Measurements from ENCODE around the gene RMND5A.
"Not testable (repeated sequence)": the region's sequence is repeated elsewhere in the genome, so short reads cannot be mapped to it uniquely, and the experiment has no call there.

The RMND5A gene

GRCh38 chr2:86714579-86715173 is 5.4 kb upstream of the RMND5A start:
- not testable (repeated sequence) for DNase-seq (ENCODE audit: low read depth in 2 of 2)

DNA sequence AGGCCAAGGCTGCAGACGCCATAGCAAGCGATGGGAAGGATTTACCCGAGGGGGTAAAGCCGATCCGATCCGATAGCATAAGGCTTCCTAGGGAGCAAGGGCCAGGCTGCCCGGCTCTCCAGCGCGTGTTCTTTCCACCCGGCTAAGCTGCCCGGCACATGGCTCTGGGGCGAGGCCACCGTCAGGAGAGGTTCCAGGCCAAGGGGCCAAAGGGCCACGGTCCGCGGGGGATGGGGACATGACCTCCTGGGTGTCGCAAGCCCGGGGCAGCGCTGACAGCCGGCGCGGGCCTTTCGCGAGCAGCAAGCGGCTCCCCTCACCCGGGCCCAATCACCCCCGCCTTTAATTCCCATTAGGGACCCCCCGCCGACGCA is 841 bp upstream of the RMND5A start:
- DNase-seq (ENCODE audit: low read depth in 2 of 2) = not testable (repeated sequence)

GRCh38 chr2:86720540-86721320 is 639 bp downstream of the RMND5A start:
- DNase-seq (ENCODE audit: low read depth in 2 of 2) = peak; percentile 32 to 40

DNA sequence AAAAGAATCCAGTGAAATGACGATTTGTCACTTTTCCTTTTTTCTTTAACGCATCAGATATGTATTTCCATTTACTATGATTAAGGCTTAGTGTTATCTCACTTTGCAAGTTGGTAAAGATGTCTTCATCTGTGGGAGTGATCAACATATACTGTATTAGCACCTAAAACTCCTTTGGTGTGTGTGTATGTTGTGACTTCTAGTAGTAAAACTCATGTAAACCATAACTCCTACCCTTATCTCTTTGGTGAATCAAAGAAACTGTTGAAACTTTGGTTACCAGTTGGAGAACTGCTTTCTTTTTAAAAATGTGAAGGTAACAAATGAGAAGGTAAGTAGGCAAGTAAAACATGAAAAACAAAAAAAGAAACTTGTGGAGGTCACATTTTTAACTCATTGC is 5.6 kb downstream of the RMND5A start:
- not testable (repeated sequence) for DNase-seq (ENCODE audit: low read depth in 2 of 2)

DNA sequence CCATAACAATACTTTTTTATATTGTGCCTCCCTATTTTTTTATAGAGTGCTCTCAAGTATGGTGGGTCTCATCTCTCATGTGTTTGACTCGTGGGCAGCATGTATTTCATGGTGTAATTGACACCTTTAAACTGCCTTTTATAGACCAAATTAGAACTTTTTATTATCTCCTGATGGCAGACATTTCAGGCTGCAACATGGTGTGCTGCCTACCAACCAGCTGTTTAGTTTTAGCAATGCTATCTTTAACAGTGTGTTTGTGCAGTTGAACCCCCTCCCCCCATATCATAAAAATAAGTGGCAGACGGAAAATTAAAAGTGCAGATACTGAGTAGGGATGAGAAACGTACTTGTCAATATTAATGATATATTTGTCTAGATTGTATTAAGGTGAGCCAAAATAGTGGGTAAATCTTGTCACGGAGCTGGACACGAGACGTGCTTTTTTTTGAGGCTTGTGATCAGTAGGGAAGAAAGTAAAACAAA is 12.0 kb downstream of the RMND5A start:
- DNase-seq (ENCODE audit: low read depth in 2 of 2) = not testable (repeated sequence)

- not testable (repeated sequence) for DNase-seq (ENCODE audit: low read depth in 2 of 2)
Measured at GRCh38 chr2:86732837-86733236, 12.7 kb downstream of the RMND5A start.

- not testable (repeated sequence) for DNase-seq (ENCODE audit: low read depth in 2 of 2)
Measured at GRCh38 chr2:86733528-86733927, 13.4 kb downstream of the RMND5A start.

GRCh38 chr2:86734896-86735295 is 14.8 kb downstream of the RMND5A start:
- not testable (repeated sequence) for DNase-seq (ENCODE audit: low read depth in 2 of 2)

GRCh38 chr2:86739485-86739884 is 19.4 kb downstream of the RMND5A start:
- DNase-seq (ENCODE audit: low read depth in 2 of 2) = not testable (repeated sequence)

- DNase-seq (ENCODE audit: low read depth in 2 of 2) = not testable (repeated sequence)
Measured at GRCh38 chr2:86739889-86740288, 19.8 kb downstream of the RMND5A start.

DNA sequence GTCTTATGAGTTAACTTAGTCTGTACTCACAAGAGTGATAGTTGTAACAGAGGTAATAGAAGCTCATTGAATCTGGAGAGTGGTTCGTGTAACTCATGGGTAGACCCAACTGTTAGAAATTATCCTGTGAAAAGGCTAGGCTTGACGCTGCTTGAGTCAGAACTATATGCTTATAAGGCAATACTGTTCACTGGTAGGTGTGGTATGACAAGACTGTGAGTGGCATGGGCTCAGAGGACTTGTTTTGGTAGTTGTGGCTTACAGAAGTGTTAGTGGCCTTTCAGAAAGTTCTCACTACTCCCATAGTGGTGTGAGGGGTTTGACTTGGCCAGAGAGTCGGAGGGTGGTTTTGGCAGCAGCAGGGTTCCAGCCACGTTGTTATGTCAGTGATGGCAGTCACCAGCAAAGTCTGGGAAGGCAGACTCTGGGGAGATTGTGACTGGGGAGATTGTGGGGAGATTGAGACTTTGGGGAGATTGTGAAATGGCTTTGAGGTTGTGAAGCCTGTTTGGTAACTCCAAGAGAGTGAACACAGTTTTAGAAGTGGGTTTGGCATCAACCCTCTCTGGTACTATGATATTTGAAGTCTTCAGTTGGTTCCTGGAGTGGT is 21.9 kb downstream of the RMND5A start:
- not testable (repeated sequence) for DNase-seq (ENCODE audit: low read depth in 2 of 2)

- DNase-seq (ENCODE audit: low read depth in 2 of 2) = no peak
Measured at GRCh38 chr2:86744152-86744551, 24.1 kb downstream of the RMND5A start.

DNA sequence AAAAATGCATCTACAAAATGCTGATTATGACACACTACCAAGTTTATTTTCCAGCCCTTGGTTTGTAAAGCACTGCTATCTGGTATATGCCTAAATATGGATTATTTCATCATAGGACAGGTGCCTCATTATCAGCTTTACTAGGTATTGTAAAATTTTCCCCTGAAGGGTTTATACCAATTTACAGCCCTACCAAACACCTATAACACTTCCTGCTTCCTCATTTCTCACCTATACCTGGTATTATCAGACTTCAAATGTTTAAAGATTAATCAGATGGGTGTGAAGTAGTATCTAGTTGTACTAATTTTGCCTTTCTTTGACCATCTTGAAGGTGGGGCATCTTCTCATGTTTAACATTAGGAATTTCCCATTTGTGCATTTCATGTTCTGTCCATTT is 26.8 kb downstream of the RMND5A start:
- no peak for DNase-seq (ENCODE audit: low read depth in 2 of 2)

DNA sequence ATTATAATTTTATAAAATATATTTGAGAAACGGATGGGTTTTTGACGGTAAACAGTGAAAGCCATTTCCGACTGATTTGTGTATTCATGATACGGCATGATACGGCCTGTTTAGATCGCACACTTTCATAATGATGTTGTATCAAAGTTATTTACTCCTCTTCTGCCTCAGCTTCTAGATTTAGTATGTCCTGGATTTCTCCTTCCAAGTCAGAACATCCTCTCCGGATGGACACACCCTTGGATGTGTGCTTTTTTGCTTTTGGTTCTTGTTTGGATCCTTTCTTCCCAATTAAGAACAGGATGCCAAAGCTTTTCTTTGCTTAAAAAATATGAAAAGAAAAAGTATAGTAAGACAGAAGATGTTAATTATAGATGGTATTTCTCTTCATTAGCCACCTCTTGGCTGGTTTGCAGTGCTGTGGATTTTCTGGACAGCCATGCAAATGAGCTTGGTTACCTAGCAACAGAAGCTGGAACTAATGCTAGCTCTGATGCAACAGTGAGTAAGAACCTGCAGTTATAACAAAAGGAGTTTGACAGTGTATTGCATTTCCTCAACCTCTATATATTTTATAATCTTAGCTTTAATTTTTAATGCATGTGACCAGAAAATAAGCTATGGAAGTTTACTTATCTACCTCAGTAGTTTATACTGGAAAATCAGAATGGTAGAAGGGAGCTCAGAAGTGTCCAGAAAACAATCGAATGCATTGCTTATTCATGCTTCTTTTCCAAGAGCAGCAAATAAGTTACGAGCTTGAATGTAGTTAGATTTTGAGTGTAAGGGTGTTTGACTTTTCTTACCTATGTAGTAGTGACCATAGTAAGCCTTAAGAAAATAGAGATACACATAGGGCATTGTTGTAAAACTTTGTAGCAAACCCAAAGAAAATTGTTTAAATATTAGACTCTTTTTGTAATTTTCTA is 27.9 kb downstream of the RMND5A start:
- no peak for DNase-seq (ENCODE audit: low read depth in 2 of 2)

DNA sequence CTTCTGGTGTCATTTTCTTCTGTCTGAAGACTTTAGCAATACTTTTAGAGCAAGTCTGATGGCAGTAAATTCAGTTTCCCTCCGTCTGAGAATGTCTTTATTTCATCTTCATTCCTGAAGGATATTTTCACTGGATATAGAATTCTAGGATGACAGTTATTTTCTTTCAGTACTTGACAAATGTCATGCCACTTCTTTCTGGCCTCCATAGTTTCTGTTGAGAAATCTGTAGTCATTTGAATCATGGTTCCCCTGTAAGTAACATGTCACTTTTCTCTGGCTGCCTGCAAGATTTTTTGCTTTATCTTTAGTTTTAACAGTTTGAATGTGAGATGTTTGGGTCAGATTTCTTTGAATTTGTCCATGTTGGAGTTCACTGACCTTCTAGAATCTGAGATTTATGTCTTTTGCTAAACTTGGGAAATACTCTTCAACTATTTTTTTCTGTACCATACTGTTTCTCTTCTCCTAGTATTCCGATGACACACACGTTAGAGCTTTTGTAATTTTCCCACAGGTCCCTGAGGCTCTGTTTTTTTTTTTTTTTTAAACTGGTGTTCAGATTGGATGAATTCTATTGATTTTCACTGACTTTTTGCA is 30.2 kb downstream of the RMND5A start:
- no peak for DNase-seq (ENCODE audit: low read depth in 2 of 2)

GRCh38 chr2:86751778-86752177 is 31.7 kb downstream of the RMND5A start:
- no peak for DNase-seq (ENCODE audit: low read depth in 2 of 2)

DNA sequence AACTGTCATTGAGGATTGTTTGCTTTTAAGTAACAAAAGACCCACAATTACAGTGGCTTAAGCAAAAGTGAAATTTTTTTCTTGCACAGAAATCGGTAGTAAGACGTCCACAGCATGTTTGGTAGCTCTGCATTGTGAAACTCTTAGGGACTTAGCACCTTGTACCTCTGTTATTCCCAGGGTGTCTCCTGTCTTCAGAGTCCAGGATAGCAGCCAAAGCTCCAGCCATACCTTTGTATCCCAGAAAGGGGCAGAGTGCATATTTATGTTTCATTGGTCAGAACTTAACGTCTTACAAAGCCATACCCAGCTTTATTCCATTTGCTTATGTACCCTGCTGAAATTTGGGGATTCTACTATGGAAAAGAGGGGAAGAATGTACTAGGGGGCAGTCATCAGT is 32.8 kb downstream of the RMND5A start:
- no peak for DNase-seq (ENCODE audit: low read depth in 2 of 2)

DNA sequence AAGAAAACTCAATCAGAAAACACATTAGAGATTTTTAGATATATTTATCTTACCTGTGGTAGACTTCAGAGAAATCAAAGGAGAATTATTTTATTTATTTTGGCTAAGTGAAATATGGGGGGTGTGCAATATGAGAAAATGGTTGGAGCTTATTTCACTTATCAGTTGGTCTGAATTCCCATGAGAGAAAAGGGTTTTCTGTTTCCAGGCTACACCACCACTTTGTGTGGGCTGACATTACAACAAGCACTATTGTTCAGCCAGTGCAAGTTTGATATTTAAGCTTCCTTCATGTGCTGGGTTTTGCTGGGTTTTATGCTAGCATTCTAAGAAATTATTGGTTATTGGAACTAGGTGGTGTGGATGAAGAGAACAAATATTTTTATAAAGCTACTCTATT is 33.5 kb downstream of the RMND5A start:
- DNase-seq (ENCODE audit: low read depth in 2 of 2) = no peak

DNA sequence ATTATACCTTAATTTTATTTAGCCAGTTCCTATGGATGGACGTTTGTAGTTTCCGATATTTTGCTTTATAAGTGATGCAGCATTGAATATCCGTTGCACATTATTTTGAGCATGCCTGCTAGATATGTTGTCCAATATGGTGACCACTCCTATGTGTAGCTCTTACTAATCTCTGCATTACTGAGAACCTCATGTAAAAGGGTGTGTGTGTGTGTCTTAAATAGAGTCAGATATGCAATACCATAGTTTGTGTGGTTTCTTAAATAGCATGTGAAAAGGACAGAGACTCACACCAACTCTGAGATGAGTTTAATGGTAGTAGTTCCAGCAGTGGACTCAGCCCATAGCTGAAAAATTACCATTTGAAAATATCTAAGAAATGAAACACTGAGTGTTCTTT is 38.3 kb downstream of the RMND5A start:
- DNase-seq (ENCODE audit: low read depth in 2 of 2) = no peak

DNA sequence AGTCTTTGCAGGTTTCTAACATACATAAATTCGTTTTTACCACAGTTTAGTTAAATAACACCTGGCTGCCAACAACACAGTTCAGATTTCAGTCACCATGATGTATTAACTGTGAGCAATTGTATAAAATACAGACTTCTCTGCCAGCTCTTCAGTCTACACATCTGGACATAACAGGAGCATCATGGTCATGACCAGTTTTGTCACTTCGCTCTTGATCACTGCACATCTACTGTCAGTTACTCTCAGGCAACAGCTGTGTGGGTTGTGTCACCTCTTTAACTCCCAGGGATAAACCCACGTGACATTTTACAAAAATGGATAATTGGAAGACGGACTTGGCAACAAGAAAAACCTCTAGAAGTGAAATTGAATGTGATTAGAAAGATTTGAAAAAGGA is 40.3 kb downstream of the RMND5A start:
- no peak for DNase-seq (ENCODE audit: low read depth in 2 of 2)

- peak in 1 of 2 donors; percentile 17 for DNase-seq (ENCODE audit: low read depth in 2 of 2)
Measured at GRCh38 chr2:86764661-86765309, 44.7 kb downstream of the RMND5A start.
